ENCODE results near the gene MYLK3. TPM values are rescaled to one million over a fixed set of nuclear protein-coding genes. Genes with fewer than 3 reads are reported as not detected.

MYLK3 gene
- total and polyA plus RNA-seq, 2 donors (not counting 3 experiments of a cell fraction or from before 2014, with no cell fraction given), result not detected

DNA sequence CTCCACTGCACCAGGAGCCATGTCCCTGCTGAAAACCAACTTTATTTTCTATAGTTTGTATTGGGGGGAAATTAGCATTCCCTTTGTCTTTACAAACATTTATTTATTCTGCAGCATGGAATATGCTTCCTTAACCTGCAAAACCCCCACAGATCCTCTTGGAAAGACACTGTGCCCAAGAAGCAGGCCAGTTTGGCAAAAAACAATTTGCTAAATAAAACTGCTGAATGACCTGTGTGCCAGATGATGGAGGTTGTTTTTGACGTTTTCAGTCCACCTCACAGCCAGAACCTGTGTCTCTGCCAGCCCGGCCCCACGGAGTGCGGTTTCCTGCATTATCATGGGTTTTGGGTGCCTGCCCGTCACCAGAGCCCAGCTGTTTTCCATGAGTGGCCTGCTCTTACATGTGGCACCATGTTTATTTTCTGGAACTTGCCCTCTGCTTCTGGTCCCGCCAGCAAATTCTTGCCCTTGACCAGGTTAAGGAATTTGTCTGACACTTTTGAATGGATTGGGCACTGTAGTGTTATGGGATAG, 32.3 kb downstream of the MYLK3 start:
- Histone ChIP-seq H4K20me1 (replicated peaks; ENCODE audit: control insufficient read depth, extremely low read depth, insufficient read depth, low read length) (no peaks in the 10 kb centered on the region), H3K27me3 (ENCODE audit: control insufficient read depth in 2 of 2, insufficient read depth in 2 of 2, low read length in 2 of 2) (no peaks in the 10 kb centered on the region), H3K9me3 (replicated peaks; ENCODE audit: control insufficient read depth, insufficient read depth, low read length) (no peaks in the 10 kb centered on the region), H3K9me1 (replicated peaks; ENCODE audit: control insufficient read depth, extremely low read depth, insufficient read depth, low read length) (no peaks in the 10 kb centered on the region), H3K27ac (ENCODE audit: insufficient read depth, low read depth, low read length) (no peak overlapping the region), H3K4me2 (ENCODE audit: insufficient read depth, low read length) (no peak overlapping the region), H3K79me2 (ENCODE audit: control insufficient read depth, insufficient read depth, low read length) (no peaks in the 10 kb centered on the region), H3K9ac (replicated peaks; ENCODE audit: extremely low read depth, insufficient read depth, low read length) (no peak overlapping the region), H2AFZ (ENCODE audit: low read depth, low read length) (no peak overlapping the region), H3K4me3 (replicated peaks in 1 of 3; ENCODE audit: insufficient read depth in 1 of 3, low read depth in 1 of 3, low read length in 3 of 3) (no peak overlapping the region), H3K4me1 (ENCODE audit: control insufficient read depth, extremely low read depth, insufficient read depth, low read length) (no peaks in the 10 kb centered on the region), H3K36me3 (ENCODE audit: control insufficient read depth in 2 of 2, extremely low read depth in 1 of 2, insufficient read depth in 2 of 2, low read length in 2 of 2) (no peaks in the 10 kb centered on the region)
- ChIA-PET POLR2A (no interaction called here), CTCF (no interaction called here)
- no peak for FAIRE-seq
- no peak for DNase-seq (ENCODE audit: low read depth, low spot score)
- no peak for TF ChIP-seq EZH2 (IDR thresholded peaks at IDR 0.05; ENCODE audit: borderline replicate concordance, low read depth, low read length, severe bottlenecking)
- TF ChIP-seq GATA2 (IDR thresholded peaks at IDR 0.05; ENCODE audit: insufficient read depth, insufficient read length, low read depth, low read length), result no peak
- TF ChIP-seq, protein P1, sequence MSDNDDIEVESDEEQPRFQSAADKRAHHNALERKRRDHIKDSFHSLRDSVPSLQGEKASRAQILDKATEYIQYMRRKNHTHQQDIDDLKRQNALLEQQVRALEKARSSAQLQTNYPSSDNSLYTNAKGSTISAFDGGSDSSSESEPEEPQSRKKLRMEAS (IDR thresholded peaks at IDR 0.05; ENCODE audit: insufficient read depth, insufficient read length), result no peak
- TF ChIP-seq, protein P2, sequence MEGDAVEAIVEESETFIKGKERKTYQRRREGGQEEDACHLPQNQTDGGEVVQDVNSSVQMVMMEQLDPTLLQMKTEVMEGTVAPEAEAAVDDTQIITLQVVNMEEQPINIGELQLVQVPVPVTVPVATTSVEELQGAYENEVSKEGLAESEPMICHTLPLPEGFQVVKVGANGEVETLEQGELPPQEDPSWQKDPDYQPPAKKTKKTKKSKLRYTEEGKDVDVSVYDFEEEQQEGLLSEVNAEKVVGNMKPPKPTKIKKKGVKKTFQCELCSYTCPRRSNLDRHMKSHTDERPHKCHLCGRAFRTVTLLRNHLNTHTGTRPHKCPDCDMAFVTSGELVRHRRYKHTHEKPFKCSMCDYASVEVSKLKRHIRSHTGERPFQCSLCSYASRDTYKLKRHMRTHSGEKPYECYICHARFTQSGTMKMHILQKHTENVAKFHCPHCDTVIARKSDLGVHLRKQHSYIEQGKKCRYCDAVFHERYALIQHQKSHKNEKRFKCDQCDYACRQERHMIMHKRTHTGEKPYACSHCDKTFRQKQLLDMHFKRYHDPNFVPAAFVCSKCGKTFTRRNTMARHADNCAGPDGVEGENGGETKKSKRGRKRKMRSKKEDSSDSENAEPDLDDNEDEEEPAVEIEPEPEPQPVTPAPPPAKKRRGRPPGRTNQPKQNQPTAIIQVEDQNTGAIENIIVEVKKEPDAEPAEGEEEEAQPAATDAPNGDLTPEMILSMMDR (IDR thresholded peaks at IDR 0.05; ENCODE audit: extremely low read depth in 1 of 2, insufficient read depth in 1 of 2, low read depth in 1 of 2, low read length in 2 of 2), result no peak
- TF ChIP-seq JUN (IDR thresholded peaks at IDR 0.05; ENCODE audit: borderline replicate concordance, insufficient read depth, insufficient read length, low read depth), result no peak
- TF ChIP-seq FOS (IDR thresholded peaks at IDR 0.05; ENCODE audit: borderline replicate concordance, insufficient read depth, low read length), result no peak
- TF ChIP-seq MYC (IDR thresholded peaks at IDR 0.05; ENCODE audit: low read depth, low read length), result no peak
- TF ChIP-seq POLR2A (IDR thresholded peaks at IDR 0.05; ENCODE audit: low read depth, low read length), result no peak
- no peak for TF ChIP-seq POLR2AphosphoS5 (IDR thresholded peaks at IDR 0.05; ENCODE audit: insufficient read depth, low read depth, low read length)
- intact Hi-C loops (cut with micrococcal nuclease), result no loop called here
- dilution Hi-C loops (cut with MboI; ENCODE audit: extremely low pct_ligation_motif_present, low sequenced_read_pairs), result no loop called here
- BruUV-seq (replicated peaks), result no TSS peak
